PC-9 (cell line): ENCODE results near the gene PKNOX2. TPM values are rescaled to one million over a fixed set of nuclear protein-coding genes. Genes with fewer than 3 reads are reported as not detected.

Source experiments
- BruUV-seq: library from RNA; stranded (reverse); fragments of 400-500 nt; replicated peaks from 2 replicates; lab custom pipeline; 2021; lab: Mats Ljungman, UMichigan
- CTCF ChIA-PET: fragments of 300-600 bp; sonication (Branson Sonifier 250); formaldehyde crosslinking; loops from one replicate; lab custom pipeline; 2022; ENCODE audit warnings: antibody characterized with exemption; lab: Charles Lee
- POLR2A ChIA-PET: fragments of 300-600 bp; sonication (Branson Sonifier 250); formaldehyde crosslinking; loops from one replicate; lab custom pipeline; 2022; ENCODE audit warnings: antibody characterized with exemption; ENCODE audit not compliant: unreplicated experiment; lab: Charles Lee
- DNase-seq, 2 experiments: peaks; one replicate each; pipeline versions ENCODE4 v3.0.0 to v3.0.0-alpha.2; 2015 to 2022; ENCODE audit warnings: mixed read lengths in 1 of 2
- H2AFZ ChIP-seq: fragments of 200-600 bp; sonication (generic); 2 replicates; pipeline ENCODE4 v1.8.1; 2017; ENCODE audit warnings: antibody characterized with exemption
- H3F3A ChIP-seq: fragments of 200-600 bp; sonication (generic); 2 replicates; pipeline ENCODE4 v1.8.1; 2017; ENCODE audit warnings: antibody characterized with exemption, mild to moderate bottlenecking, low read depth; ENCODE audit not compliant: insufficient read depth
- H3K27ac ChIP-seq: fragments of 200-600 bp; sonication (generic); 2 replicates; pipeline ENCODE4 v1.6.1; 2016; ENCODE audit warnings: mixed run types
- H3K27me3 ChIP-seq: fragments of 200-600 bp; sonication (generic); 2 replicates; pipeline ENCODE4 v1.6.1; 2016; ENCODE audit warnings: low read depth, mixed run types; ENCODE audit not compliant: insufficient read depth
- H3K36me3 ChIP-seq: fragments of 200-600 bp; sonication (generic); 2 replicates; pipeline ENCODE4 v1.6.1; 2016; ENCODE audit warnings: low read depth, mixed run types
- H3K4me1 ChIP-seq: fragments of 200-600 bp; sonication (generic); replicated peaks from 2 replicates; pipeline ENCODE4 v1.6.1; 2016; ENCODE audit warnings: mixed run types; ENCODE audit not compliant: insufficient read depth
- H3K4me2 ChIP-seq: fragments of 200-600 bp; sonication (generic); 2 replicates; pipeline ENCODE4 v1.6.1; 2017; ENCODE audit warnings: mixed run types
- H3K4me3 ChIP-seq: fragments of 200-600 bp; sonication (generic); 2 replicates; pipeline ENCODE4 v1.6.1; 2016; ENCODE audit warnings: mixed run types
- H3K79me2 ChIP-seq: fragments of 200-600 bp; sonication (generic); 2 replicates; pipeline ENCODE4 v1.6.1; 2017; ENCODE audit warnings: low read depth, mixed run types
- H3K9me2 ChIP-seq: fragments of 200-600 bp; sonication (generic); 2 replicates; pipeline ENCODE4 v1.8.1; 2017; ENCODE audit warnings: mild to moderate bottlenecking; ENCODE audit not compliant: insufficient read depth
- H3K9me3 ChIP-seq: fragments of 200-600 bp; sonication (generic); 2 replicates; pipeline ENCODE4 v1.8.1; 2016; ENCODE audit warnings: low read depth; ENCODE audit not compliant: insufficient read depth
- H4K20me1 ChIP-seq: fragments of 200-600 bp; sonication (generic); 2 replicates; pipeline ENCODE4 v1.8.1; 2017; ENCODE audit not compliant: insufficient read depth
- CTCF ChIP-seq: fragments of 200-600 bp; sonication (generic); conservative IDR thresholded peaks from 2 replicates; pipeline ENCODE4 v1.6.1; 2017; ENCODE audit warnings: mixed run types, antibody characterized with exemption, mild to moderate bottlenecking, moderate library complexity
- EZH2 ChIP-seq: fragments of 200-600 bp; sonication (generic); IDR thresholded peaks from 2 replicates; pipeline ENCODE4 v1.8.0; 2017; ENCODE audit warnings: antibody characterized with exemption, low read depth
- intact Hi-C: fragments of 100-400 bp; cut with micrococcal nuclease; formaldehyde crosslinking; loops from one replicate; pipeline ENCODE4 v1.10.0; 2022; ENCODE audit not compliant: unreplicated experiment
- total RNA-seq: library from RNA; stranded (reverse); gene quantifications from 2 replicates; pipeline ENCODE4 v1.2.3, GENCODE V29; 2021

The PKNOX2 gene
- total RNA-seq, 1 experiment from 2014 or later, result not detected

- Histone ChIP-seq H3K9me2 (no peaks in the 10 kb centered on the region), H3K36me3 (no peaks in the 10 kb centered on the region), H3K4me2 (peak overlapping the region; percentile 63), H3K4me3 (no peak overlapping the region), H4K20me1 (no peaks in the 10 kb centered on the region), H3K4me1 (peaks cover 23% of the 10 kb centered on the region), H3F3A (peaks cover 14% of the 10 kb centered on the region; the same call in 1 of the 2 replicates), H3K9me3 (no peaks in the 10 kb centered on the region), H3K79me2 (no peaks in the 10 kb centered on the region), H2AFZ (no peak overlapping the region), H3K27ac (peak overlapping the region; percentile 58), H3K27me3 (no peaks in the 10 kb centered on the region)
- intact Hi-C loops, result no loop called here
- no peak for TF ChIP-seq CTCF
- no peak for TF ChIP-seq EZH2
- ChIA-PET POLR2A (no interaction called here), CTCF (no interaction called here)
- peak; percentile 19 to 98 for DNase-seq
- BruUV-seq, result no TSS peak
Observed at GRCh38 chr11:125300791-125301218, 136.3 kb downstream of the PKNOX2 start.

GRCh38 chr11:125301346-125301745 lies 136.8 kb downstream of the PKNOX2 start:
- CTCF ChIA-PET, result no interaction called here
- Histone ChIP-seq H4K20me1 (no peaks in the 10 kb centered on the region), H3K9me2 (no peaks in the 10 kb centered on the region), H2AFZ (no peak overlapping the region), H3K27ac (peak overlapping the region; percentile 58), H3F3A (peaks cover 14% of the 10 kb centered on the region; the same call in 1 of the 2 replicates), H3K4me3 (no peak overlapping the region), H3K36me3 (no peaks in the 10 kb centered on the region), H3K4me1 (peaks cover 23% of the 10 kb centered on the region), H3K9me3 (no peaks in the 10 kb centered on the region), H3K4me2 (peak overlapping the region; percentile 63), H3K27me3 (no peaks in the 10 kb centered on the region), H3K79me2 (no peaks in the 10 kb centered on the region)
- no peak for DNase-seq
- intact Hi-C loops, result no loop called here
- no TSS peak for BruUV-seq
- POLR2A ChIA-PET, result no interaction called here
- TF ChIP-seq CTCF (no peak), EZH2 (no peak)

GRCh38 chr11:125303186-125303585 lies 138.6 kb downstream of the PKNOX2 start:
- Histone ChIP-seq H3K36me3 (no peaks in the 10 kb centered on the region), H3K79me2 (no peaks in the 10 kb centered on the region), H3F3A (peaks cover 14% of the 10 kb centered on the region; the same call in 1 of the 2 replicates), H3K9me3 (no peaks in the 10 kb centered on the region; the same call in 1 of the 2 replicates), H3K9me2 (no peaks in the 10 kb centered on the region), H2AFZ (no peak overlapping the region), H3K27ac (no peak overlapping the region), H3K27me3 (no peaks in the 10 kb centered on the region), H3K4me3 (no peak overlapping the region), H3K4me2 (no peak overlapping the region), H3K4me1 (peaks cover 23% of the 10 kb centered on the region), H4K20me1 (no peaks in the 10 kb centered on the region)
- TF ChIP-seq CTCF, result no peak
- no peak for TF ChIP-seq EZH2
- POLR2A ChIA-PET, result no interaction called here
- no peak for DNase-seq
- CTCF ChIA-PET, result no interaction called here
- intact Hi-C loops, result no loop called here
- no TSS peak for BruUV-seq
